GM10248 (cell line): ENCODE results near the gene EEPD1.

Experiments used
- CTCF ChIA-PET: fragments of 300-600 bp; sonication (Branson Sonifier 250); formaldehyde crosslinking; extraction: SDS; loops from one replicate; lab custom pipeline; 2021; ENCODE audit warnings: antibody characterized with exemption; lab: Yijun Ruan, JAX
- POLR2A ChIA-PET: fragments of 350-650 bp; sonication (Branson Sonifier 250); formaldehyde crosslinking; extraction: SDS; loops from one replicate; lab custom pipeline; 2020; ENCODE audit warnings: antibody characterized with exemption; lab: Yijun Ruan, JAX
- DNase-seq: peaks from one replicate; pipeline ENCODE4 v3.0.0; 2012; ENCODE audit errors: extremely low spot score
- TF ChIP-seq, protein P1 (sequence below): IDR thresholded peaks from 2 replicates; pipeline ENCODE4 v1.5.1; 2012; ENCODE audit warnings: mild to moderate bottlenecking, low read depth; ENCODE audit errors: extremely low read depth, missing control alignments, control extremely low read depth

EEPD1 gene

DNA sequence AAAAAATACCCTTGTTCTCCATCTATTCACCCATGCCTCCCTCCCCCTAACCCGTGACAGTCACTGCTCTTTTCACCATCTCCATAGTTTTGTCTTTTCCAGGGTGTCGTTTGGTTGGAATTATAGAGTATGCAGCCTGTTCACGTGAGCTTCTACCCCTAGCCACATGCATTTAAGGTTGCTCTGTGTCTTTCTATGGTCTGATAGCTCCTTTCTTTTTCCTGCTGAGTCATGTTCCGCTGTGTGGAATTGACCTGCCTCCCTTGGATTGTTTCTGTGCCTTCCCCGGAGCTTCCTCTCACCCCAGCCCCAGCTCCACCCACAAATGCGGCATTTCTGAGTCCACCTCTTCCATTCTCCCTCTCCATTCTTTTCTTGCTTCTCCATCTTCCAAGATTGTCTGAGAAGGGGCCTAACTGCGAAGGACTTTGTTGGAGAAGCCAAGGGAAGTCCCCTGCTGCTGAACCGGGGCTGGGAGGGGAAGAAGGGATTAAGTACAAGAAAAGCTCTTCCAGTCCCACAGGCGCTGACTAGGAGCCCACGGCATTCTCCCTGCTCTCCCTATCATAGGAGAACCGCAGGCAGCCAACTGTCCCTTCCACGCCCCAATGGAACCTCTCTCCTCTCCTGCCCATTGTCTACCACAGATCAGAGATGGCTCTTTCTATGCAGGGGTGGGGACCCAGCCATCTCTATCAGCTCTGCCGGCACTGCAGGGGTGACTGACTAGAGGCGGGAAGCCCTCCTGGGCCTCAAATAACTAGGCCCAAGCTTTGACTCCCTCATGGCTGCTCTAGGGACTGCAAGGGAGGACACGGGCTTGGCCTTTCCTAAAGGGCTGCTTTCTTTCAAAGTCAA is 149.1 kb downstream of the EEPD1 start:
- TF ChIP-seq, protein P1, sequence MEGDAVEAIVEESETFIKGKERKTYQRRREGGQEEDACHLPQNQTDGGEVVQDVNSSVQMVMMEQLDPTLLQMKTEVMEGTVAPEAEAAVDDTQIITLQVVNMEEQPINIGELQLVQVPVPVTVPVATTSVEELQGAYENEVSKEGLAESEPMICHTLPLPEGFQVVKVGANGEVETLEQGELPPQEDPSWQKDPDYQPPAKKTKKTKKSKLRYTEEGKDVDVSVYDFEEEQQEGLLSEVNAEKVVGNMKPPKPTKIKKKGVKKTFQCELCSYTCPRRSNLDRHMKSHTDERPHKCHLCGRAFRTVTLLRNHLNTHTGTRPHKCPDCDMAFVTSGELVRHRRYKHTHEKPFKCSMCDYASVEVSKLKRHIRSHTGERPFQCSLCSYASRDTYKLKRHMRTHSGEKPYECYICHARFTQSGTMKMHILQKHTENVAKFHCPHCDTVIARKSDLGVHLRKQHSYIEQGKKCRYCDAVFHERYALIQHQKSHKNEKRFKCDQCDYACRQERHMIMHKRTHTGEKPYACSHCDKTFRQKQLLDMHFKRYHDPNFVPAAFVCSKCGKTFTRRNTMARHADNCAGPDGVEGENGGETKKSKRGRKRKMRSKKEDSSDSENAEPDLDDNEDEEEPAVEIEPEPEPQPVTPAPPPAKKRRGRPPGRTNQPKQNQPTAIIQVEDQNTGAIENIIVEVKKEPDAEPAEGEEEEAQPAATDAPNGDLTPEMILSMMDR, result no peak
- POLR2A ChIA-PET, result no interaction called here
- CTCF ChIA-PET, result interaction anchor here (1.4 to 3.8 kb wide), 5 partner anchors 7 to 326 kb away, joined by 3 to 35 read pairs (median 7); no protein-coding TSS in a partner anchor
- DNase-seq, result no peak

DNA sequence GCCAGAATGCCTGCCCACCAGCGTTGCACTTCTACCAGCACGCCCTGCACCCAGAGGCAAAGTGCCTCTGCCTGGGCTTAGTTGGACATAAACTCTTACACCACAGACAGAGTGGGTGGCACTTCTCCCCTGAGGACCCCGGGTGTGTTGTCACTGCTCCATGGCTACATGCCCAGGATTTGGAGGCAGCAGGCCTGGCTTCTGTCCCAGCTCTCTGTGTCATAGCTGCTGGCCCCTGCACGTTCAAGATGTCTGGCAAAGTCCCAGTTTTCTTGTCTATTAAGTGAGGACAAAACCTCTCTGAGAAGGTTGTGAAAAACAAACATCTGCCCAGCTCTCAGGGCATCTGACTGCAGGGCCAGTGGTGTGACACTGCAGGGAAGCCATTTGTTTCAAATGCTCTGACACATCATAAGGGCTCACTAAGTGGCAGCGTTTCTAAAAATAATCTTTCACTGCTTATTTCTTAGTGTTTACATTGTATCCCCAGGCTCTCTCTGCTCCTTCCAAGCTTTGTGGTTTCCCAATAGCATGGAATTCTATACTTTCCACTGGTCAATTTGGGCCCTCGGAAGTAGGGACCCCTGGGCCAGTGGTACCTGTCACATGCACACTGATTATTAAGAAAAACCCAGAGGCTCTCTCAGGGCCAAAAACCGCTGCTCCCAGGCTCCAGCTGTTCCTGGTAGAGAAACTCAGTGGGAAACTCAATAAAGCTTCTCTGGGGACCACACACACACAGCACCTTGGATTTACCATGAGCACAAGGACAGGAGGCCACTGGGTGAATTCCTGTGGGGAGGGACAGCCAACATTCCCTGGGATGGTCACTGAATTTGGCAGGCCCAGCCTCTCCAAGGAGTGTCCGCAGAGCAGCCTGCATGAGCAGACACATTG is 150.4 kb downstream of the EEPD1 start:
- ChIA-PET POLR2A (no interaction called here), CTCF (interaction anchor here (1.7 to 3.8 kb wide), 3 partner anchors 12 to 16 kb away, joined by 7 to 35 read pairs (median 19); no protein-coding TSS in a partner anchor)
- no peak for DNase-seq
- TF ChIP-seq, protein P1, result no peak

DNA sequence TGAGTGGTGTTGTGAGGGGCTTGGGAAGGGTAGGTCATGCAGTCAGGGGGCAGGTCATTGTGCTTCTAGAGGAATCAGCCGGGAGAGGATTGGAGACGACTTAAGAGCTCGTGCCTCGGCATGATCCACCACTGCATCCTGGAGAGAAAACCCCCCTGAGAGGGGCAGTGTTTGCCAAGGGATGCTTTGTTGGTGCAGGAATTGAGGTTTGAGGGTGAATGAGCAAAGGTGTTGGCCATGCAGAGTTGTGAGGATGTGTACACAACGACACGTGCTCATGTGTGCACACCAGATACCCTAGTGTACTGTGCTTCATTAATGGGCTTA is 151.0 kb downstream of the EEPD1 start:
- TF ChIP-seq, protein P1, result no peak
- no peak for DNase-seq
- ChIA-PET CTCF (interaction anchor here (1.7 to 3.2 kb wide), 2 partner anchors 13 to 15 kb away, joined by 7 to 19 read pairs; no protein-coding TSS in a partner anchor), POLR2A (no interaction called here)

- no peak for DNase-seq
- ChIA-PET POLR2A (no interaction called here), CTCF (interaction anchor here (1.4 to 3.2 kb wide), 3 partner anchors 12 to 785 kb away, joined by 6 to 19 read pairs (median 6); no protein-coding TSS in a partner anchor)
- TF ChIP-seq, protein P1, result no peak
These were observed 152.2 kb downstream of the EEPD1 start for GRCh38 chr7:36305226-36305625.

DNA sequence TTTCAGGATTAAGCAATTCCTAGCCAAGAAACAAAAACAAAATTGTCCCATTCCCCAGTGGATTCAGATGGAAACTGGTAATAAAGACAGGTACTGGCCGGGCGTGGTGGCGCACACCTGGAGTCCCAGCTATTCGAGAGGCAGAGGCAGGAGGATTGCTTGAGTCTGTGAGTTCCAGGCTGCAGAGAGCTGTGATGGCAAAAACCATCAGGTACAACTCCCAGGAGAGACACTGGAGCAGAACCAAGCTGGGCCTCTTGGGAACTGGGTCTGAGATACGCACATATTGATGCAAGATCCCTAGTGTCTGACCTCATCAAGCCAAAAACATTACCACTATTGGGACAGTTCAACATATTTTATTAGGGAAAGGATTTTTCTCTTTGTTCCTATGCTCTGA is 152.6 kb downstream of the EEPD1 start:
- ChIA-PET CTCF (interaction anchor here (0.9 to 3.2 kb wide), 4 partner anchors 12 to 786 kb away, joined by 3 to 19 read pairs (median 6); no protein-coding TSS in a partner anchor), POLR2A (no interaction called here)
- DNase-seq, result no peak
- TF ChIP-seq, protein P1, result no peak

DNA sequence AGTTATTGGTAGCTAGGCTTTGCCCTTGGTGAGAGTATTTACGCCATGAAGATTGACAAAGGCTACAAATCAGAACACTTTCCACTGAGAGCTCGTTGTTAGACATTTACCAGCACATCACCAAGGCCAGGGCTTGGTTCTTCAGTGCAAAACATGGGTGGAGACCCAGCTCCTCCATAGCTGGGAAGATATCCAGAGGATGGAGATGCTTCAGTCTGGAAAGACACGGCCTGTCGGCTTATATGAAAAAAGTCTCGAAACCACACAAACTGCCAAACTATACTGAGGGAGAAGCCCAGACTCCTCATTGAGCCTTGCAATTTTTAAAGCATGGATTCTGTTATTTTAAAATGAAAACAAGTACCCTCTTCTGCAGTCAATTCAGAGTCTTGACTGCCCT is 153.2 kb downstream of the EEPD1 start:
- TF ChIP-seq, protein P1, result no peak
- CTCF ChIA-PET, result interaction anchor here (0.9 to 3.2 kb wide), 4 partner anchors 13 to 786 kb away, joined by 3 to 19 read pairs (median 6); no protein-coding TSS in a partner anchor
- no peak for DNase-seq
- POLR2A ChIA-PET, result no interaction called here
